Fibroblast of upper back skin (primary cell): Measurements from ENCODE around the gene SLMAP.
A peak's percentile ranks its signal among the peaks of the same experiment; 100 is the strongest.

Experiments
- DNase-seq: peaks from one replicate; pipeline ENCODE4 v3.0.0-alpha.2; 2013

Gene SLMAP

DNA sequence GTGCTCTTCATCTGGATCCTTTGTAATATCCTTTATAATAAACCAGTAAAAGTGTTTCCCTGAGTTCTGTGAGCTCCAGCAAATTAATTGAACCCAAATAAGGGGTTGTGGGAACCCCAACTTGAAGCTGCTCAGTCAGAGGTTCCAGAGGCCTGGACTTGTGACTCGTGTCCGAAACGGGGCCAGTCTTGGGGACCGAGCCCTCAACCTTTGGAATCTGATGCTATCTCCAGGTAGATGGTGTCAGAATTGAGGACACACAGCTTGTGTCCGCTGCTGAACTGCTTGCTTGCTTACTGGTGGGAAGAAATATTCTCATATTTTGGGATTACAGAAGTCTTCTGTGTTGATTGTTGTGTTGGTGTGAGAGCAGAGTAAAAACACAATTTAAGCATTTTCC lies 212.4 kb downstream of the SLMAP start:
- DNase-seq: no peak

DNA sequence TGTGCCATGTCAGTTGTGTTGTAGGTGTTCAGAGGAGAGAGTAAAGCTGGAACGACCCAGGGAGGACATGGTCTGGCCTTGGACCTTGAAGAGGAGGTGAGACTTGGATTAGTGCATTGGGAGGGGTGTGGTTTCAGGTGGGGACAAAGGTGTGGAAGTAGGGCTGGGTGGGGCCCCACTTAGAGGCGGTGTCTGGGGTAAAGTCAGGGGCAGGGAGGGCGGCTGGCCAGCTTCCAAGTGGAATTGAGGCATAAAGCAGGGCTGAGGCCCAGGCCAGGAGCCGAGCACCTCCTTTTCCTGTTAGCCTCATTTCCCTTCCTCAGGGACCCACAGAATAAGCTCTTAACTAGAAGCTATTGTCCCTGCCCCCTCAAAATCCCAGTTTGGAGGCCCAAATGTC lies 215.9 kb downstream of the SLMAP start:
- no peak for DNase-seq

DNA sequence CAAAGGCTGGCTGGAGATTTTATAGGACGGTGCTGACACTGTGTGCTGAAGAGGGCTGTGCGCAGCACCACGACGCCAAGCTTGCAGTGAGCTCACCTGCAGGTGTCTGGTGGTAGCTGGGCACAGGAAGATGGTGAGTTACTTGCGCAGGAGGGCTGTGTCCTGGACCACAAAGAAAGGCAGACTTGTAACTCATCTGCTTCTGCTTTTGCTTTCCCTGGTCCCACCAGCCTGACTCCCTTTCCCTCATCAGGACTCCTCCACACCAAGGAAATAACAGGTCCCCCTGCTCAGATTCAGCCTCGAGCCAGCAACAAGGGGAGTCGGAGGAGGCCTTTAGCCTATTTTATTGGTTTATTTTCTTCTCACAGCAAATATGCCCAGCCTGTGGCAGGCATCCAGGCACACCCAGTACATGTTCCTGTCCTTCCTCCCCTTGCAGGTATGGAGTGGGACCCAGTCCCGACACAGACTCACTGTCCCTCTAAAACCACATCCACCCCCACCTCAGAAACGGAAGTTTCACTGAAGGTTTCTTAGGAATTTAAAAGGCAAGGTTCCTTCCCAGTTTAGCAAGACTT lies 216.5 kb downstream of the SLMAP start:
- no peak for DNase-seq

DNA sequence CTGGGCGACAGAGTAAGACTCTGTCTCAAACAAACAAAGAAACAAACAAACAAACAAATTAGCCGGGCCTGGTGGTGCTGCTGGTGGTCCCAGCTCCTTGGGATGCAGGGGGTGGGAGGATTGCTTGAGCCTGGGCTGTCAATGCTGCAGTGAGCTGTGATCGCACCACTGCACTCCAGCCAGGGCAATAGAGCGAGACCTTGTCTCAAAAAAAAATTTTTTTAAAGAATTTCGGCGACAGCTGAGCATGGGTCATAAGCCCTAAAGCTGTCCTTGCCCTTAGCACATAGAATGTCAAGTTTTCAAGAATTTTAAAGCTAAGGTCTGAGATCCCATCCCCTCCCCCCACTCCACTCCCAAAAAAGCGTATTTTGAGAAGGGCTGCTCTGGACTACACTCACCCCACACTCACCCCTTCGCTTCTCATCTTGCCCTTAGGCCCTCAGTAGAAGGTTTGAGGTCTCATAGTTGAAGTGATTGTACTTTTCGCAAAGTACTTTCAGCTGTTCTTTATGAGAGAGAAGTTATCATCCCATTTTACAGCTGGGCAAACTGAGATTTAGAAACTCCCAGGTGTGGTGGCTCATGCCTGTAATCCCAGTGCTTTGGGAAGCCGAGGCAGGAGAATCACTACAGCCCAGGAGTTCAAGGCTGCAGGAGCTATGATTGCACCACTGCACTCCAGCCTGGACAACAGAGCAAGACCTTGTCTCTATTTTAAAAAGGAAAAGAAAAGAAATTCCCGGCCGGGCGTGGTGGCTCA lies 217.8 kb downstream of the SLMAP start:
- DNase-seq: no peak

DNA sequence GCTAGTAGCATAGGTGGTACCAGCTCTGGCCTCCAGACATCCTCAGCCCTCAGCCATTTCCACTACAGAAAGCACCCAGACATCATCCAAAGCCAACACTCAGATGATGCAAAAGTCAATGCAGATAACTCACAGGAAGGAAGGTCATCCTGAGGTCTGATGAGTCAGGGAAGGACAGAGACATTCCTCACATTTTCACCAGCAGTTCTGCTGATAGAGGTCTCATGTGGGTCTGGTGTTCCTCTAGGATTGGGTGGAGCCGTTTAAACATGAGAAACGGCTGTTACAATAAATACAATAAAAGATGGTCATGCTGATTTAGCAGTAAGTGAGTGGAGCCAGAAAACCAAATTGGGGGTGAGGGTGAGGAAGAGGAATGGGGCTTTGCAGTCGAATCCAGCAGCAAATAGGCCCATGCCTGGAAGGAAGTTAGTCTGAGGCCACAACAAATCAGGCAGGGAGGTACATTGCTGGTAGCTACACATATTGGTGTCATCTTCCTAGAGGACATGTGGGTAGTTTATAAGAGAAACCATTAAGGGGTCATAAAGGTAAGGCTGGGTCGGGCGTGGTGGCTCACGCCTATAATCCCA lies 218.8 kb downstream of the SLMAP start:
- peak; percentile 99 for DNase-seq

DNA sequence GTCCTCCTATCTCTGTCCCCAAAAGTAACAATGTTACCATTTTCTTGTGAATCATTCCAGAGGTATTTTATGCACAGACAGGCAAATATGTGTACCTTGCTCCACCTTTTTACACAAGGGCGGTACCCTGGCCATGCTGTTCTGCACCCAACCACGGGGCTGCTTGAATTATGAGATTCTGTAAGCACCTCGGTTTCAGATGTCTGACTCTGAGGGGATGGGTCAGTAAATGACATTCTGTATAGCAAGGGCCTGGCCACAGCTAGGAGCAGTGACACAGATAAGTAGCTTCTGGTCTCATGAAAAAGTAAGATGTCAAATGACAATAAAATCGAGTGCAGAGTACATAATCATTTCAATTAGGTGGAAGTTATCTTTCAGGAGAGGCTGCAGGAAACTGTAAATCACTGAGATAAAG lies 221.7 kb downstream of the SLMAP start:
- DNase-seq: no peak

DNA sequence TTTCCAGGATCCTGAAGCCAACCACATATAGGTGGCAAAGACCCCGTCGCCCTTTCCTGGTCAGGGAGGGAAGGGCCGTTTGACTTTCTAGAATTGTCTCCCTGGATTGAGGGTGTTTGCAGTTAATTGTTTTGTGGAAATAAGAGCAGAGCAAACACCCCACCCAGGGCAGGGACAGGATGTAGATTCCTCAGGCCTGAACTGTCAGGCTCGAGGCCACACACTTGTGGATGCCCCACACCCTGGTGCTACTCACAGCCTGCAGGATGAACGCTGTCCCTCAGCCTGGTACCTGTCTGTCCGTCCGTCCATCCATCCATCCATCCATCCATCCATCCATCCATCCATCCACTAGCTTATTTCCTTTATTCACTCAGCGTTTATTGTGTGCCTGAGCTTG lies 222.2 kb downstream of the SLMAP start:
- no peak for DNase-seq
